Testis (tissue), 3 donors: ENCODE data around the gene UBE3B. TPM values are rescaled to one million over a fixed set of nuclear protein-coding genes. Genes with fewer than 3 reads are reported as not detected.
A peak's percentile ranks its signal among the peaks of the same experiment; 100 is the strongest.

Experiments
- DNase-seq: peaks from one replicate; pipeline ENCODE4 v3.0.0-alpha.2; 2019
- H3K27ac ChIP-seq, 2 donors: fragments of 200-600 bp; sonication (generic); one replicate each; pipeline ENCODE4 v1.5.1; 2019
- H3K27me3 ChIP-seq: fragments of 200-600 bp; sonication (generic); one replicate; pipeline ENCODE4 v1.5.1; 2019
- H3K36me3 ChIP-seq: fragments of 200-600 bp; sonication (generic); one replicate; pipeline ENCODE4 v1.5.1; 2017; ENCODE audit warnings: low read depth; ENCODE audit errors: missing control alignments
- H3K4me1 ChIP-seq: fragments of 200-600 bp; sonication (generic); one replicate; pipeline ENCODE4 v1.5.1; 2019
- H3K4me3 ChIP-seq, 2 donors: fragments of 200-600 bp; sonication (generic); one replicate each; pipeline ENCODE4 v1.5.1; 2017 to 2019
- H3K9me3 ChIP-seq: fragments of 200-600 bp; sonication (generic); one replicate; pipeline ENCODE4 v1.5.1; 2017
- POLR2A ChIP-seq: fragments of 450-650 bp; IDR thresholded peaks from one replicate; pipeline ENCODE4 v1.6.1; 2017; ENCODE audit warnings: antibody characterized with exemption, mild to moderate bottlenecking, moderate library complexity
- WGBS, 2 donors: methylation state at CpG; one replicate each; pipeline ENCODE4 v1.1.5; 2018; 5-methylcytosine and 5-hydroxymethylcytosine counted together
- intact Hi-C: fragments of 100-400 bp; cut with DNase I; formaldehyde crosslinking; loops from one replicate; pipeline ENCODE4 v1.15.1; 2023; ENCODE audit warnings: low total_unique reads
- polyA plus RNA-seq: library from polyadenylated mRNA; stranded (reverse); fragments of 350-450 nt; fragmentation: Illumina TruSeq; extraction: RNeasy Lipid Tissue Mini Kit (QIAGEN cat#74804); gene quantifications from one replicate; pipeline ENCODE4 v1.2.3, GENCODE V29; 2014; ENCODE audit warnings: low read depth, low replicate concordance; ENCODE audit not compliant: insufficient read depth
- total RNA-seq, 2 donors: library from RNA; depleted of rRNA; stranded (reverse); fragments of >200 nt; gene quantifications; one replicate each; pipeline ENCODE4 v1.2.3, GENCODE V29; 2016
- TF ChIP-seq, protein P1 (sequence below), 3 experiments: fragments of 450-650 bp in 2 of 3; fragments of 200-600 bp in 1 of 3; sonication (generic) in 1 of 3; IDR thresholded peaks; one replicate each; pipeline ENCODE4 v1.5.1; 2016 to 2019; ENCODE audit warnings: antibody characterized with exemption in 3 of 3, mild to moderate bottlenecking in 2 of 3, moderate library complexity in 1 of 3

Gene UBE3B
- total and polyA plus RNA-seq, 3 donors from 2014 or later: 38.1 to 66.8 (median 65.6) TPM

DNA sequence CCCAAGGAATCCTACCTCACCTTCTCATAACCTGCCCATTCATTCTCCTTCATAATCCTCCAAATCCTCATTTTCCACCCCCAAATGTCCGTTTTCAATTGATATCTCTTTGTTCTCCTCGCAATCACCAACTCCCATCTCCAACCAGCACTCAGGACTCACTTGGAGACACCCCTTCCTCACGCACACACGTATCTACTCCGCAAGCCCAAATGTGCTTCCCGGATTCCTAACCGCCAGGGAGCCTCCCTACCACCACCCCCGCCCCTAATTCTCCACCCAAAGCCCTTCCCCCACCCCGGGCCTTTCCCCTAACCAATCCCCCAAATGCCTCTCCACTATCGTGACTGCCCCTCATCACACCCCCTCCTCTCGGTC is 638 bp upstream of the UBE3B start:
- Histone ChIP-seq H3K27me3 (no peaks in the 10 kb centered on the region), H3K4me1 (peaks cover 14% of the 10 kb centered on the region), H3K4me3 (peak overlapping the region; percentile 80 to 98), H3K9me3 (no peaks in the 10 kb centered on the region), H3K27ac (peak overlapping the region; percentile 95 to 100), H3K36me3 (no peaks in the 10 kb centered on the region)
- intact Hi-C loops: no loop called here
- WGBS, 2 donors: 0 to 1% methylated on average over 11 of the region's 11 CpGs
- no peak for DNase-seq
- TF ChIP-seq POLR2A: no peak
- TF ChIP-seq, protein P1, sequence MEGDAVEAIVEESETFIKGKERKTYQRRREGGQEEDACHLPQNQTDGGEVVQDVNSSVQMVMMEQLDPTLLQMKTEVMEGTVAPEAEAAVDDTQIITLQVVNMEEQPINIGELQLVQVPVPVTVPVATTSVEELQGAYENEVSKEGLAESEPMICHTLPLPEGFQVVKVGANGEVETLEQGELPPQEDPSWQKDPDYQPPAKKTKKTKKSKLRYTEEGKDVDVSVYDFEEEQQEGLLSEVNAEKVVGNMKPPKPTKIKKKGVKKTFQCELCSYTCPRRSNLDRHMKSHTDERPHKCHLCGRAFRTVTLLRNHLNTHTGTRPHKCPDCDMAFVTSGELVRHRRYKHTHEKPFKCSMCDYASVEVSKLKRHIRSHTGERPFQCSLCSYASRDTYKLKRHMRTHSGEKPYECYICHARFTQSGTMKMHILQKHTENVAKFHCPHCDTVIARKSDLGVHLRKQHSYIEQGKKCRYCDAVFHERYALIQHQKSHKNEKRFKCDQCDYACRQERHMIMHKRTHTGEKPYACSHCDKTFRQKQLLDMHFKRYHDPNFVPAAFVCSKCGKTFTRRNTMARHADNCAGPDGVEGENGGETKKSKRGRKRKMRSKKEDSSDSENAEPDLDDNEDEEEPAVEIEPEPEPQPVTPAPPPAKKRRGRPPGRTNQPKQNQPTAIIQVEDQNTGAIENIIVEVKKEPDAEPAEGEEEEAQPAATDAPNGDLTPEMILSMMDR (IDR thresholded peaks at IDR 0.05): no peak

DNA sequence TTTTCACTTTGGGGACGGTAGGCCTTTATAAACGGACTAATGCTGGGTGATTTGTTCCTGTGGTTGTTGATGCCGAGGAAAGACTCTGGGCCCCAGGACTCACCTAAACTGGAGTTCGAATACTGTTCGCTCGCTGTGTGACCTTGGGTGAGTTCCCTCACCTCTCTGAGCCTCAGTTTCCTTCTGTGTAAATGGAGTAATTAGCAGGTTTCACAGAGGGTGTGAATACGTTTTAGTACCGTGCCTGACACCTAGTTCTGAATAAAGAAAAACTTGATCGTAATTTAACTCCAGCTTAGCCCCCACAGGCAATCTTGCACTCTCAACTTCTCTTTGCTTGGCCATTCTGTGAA is 505 bp downstream of the UBE3B start:
- Histone ChIP-seq H3K9me3 (no peaks in the 10 kb centered on the region), H3K4me3 (peak overlapping the region; percentile 80 to 98), H3K27me3 (no peaks in the 10 kb centered on the region), H3K27ac (peak overlapping the region; percentile 95 to 100), H3K4me1 (peaks cover 14% of the 10 kb centered on the region), H3K36me3 (no peaks in the 10 kb centered on the region)
- TF ChIP-seq, protein P1 (IDR thresholded peaks at IDR 0.05): no peak
- TF ChIP-seq POLR2A: no peak
- DNase-seq: no peak
- WGBS, 2 donors: 2 to 3% methylated on average over 9 of the region's 9 CpGs
- intact Hi-C loops: no loop called here

DNA sequence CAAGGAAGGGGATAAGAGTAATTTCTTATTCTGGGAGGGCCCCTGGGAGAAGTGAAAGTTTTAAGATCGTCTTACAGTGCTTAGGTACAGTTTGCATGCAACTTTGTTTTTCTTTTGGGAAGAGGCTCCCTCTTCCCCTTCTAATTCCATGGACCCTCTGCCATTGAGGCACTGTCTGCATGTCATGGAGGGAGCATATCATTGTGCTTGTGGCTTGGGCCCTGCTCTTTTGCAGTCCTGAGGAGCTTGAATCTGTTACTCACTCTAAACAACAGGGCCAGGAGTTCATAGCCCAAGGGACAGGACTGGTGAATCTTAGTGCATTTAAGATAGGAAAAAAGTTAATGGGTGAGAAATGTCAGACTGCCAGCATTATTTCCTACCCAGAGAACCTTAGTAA is 2.3 kb downstream of the UBE3B start:
- no peak for TF ChIP-seq POLR2A
- TF ChIP-seq, protein P1 (IDR thresholded peaks at IDR 0.05): no peak
- intact Hi-C loops: no loop called here
- WGBS, 2 donors: 53 to 60% methylated on average over 1 of the region's 1 CpG

DNA sequence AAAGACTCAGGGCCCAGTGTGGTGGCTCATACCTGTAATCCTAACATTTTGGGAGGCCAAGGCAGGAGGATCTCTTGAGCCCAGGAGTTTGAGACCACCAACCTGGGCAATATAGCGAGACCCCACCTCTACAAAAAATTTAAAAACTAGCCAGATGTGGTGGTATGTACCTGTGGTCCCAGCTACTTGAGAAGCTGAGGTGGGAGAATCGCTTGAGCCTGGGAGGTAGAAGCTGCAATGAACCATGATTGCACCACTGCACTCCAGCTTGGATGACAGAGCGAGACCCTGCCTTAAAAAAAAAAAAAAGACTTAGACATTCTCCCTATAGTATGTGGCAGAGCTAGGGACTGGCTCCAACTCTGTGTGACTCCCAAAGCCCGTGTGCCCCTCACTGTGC is 2.9 kb downstream of the UBE3B start:
- no peak for TF ChIP-seq POLR2A
- TF ChIP-seq, protein P1 (IDR thresholded peaks at IDR 0.05): no peak
- H3K4me1 ChIP-seq: peaks cover 14% of the 10 kb centered on the region
- no peaks in the 10 kb centered on the region for H3K9me3 ChIP-seq
- H3K27ac ChIP-seq: no peak overlapping the region
- intact Hi-C loops: no loop called here
- 89 to 96% methylated on average over 4 of the region's 4 CpGs for WGBS, 2 donors
- DNase-seq: no peak
- H3K27me3 ChIP-seq: no peaks in the 10 kb centered on the region
- H3K36me3 ChIP-seq: no peaks in the 10 kb centered on the region
- H3K4me3 ChIP-seq: no peak overlapping the region

More for the DNA sequence above, 2.3 kb downstream of the UBE3B start:
- Histone ChIP-seq H3K9me3 (no peaks in the 10 kb centered on the region), H3K4me1 (peaks cover 14% of the 10 kb centered on the region), H3K27ac (no peak overlapping the region), H3K36me3 (no peaks in the 10 kb centered on the region), H3K27me3 (no peaks in the 10 kb centered on the region), H3K4me3 (no peak overlapping the region)
- no peak for DNase-seq

DNA sequence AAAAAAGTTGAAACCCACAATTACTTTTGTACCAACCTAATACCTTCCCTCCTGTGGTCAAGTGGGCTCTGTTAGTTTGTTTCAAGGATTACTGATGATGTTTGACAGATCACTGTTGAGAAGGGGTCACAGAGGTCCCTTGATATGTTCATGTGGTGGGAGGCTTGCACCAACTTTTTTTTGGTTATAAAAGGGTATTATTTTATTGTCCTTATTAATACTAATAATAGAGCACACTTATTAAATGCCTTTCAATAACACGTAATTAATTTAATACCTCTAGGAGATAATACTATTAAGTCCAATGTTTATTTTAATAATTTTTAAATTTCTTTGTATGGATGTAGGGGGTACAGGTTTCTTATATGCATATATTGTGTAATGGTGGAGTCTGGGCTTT is 4.4 kb downstream of the UBE3B start:
- Histone ChIP-seq H3K36me3 (no peaks in the 10 kb centered on the region), H3K4me1 (peaks cover 7% of the 10 kb centered on the region), H3K9me3 (no peaks in the 10 kb centered on the region), H3K4me3 (no peak overlapping the region), H3K27me3 (no peaks in the 10 kb centered on the region), H3K27ac (no peak overlapping the region)
- DNase-seq: no peak
- intact Hi-C loops: no loop called here
- WGBS, 2 donors: 89 to 94% methylated on average over 1 of the region's 1 CpG
- no peak for TF ChIP-seq POLR2A
- TF ChIP-seq, protein P1 (IDR thresholded peaks at IDR 0.05): no peak
